HTERT RPE-1 (cell line): Measurements from ENCODE around the gene VEZT.
"Not testable (repeated sequence)": the region's sequence is repeated elsewhere in the genome, so short reads cannot be mapped to it uniquely, and the experiment has no call there.

Experiments used
- in situ Hi-C: fragments of 300-500 bp; cut with MboI; formaldehyde crosslinking; loops from 4 replicates; pipeline ENCODE4 v1.14.3; 2020; ENCODE audit warnings: low sequenced_read_pairs

Gene VEZT

DNA sequence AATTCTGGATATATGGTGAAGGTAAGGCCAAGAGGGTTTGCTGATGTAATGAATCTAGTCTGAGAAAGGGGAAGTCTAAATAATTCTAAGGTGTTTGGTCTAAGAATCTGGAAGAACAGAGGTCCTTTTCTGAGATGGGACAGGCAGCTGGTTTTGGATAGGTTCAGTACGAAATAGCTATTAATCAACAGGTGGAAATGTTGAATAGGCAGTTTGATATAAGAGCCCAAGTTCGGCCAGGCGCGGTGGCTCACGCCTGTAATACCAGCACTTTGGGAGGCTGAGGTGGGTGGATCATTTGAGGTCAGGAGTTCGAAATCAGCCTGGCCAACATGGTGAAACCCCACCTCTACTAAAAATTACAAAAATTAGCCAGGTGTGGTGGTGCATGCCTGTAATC lies 97.1 kb downstream of the VEZT start:
- in situ Hi-C loops, result not testable (repeated sequence)

GRCh38 chr12:95316798-95317197 lies 99.2 kb downstream of the VEZT start:
- in situ Hi-C loops, result no loop called here

- in situ Hi-C loops, result no loop called here
Measured at GRCh38 chr12:95318071-95318545, 100.5 kb downstream of the VEZT start.

GRCh38 chr12:95319694-95320331 lies 102.2 kb downstream of the VEZT start:
- in situ Hi-C loops, result no loop called here

DNA sequence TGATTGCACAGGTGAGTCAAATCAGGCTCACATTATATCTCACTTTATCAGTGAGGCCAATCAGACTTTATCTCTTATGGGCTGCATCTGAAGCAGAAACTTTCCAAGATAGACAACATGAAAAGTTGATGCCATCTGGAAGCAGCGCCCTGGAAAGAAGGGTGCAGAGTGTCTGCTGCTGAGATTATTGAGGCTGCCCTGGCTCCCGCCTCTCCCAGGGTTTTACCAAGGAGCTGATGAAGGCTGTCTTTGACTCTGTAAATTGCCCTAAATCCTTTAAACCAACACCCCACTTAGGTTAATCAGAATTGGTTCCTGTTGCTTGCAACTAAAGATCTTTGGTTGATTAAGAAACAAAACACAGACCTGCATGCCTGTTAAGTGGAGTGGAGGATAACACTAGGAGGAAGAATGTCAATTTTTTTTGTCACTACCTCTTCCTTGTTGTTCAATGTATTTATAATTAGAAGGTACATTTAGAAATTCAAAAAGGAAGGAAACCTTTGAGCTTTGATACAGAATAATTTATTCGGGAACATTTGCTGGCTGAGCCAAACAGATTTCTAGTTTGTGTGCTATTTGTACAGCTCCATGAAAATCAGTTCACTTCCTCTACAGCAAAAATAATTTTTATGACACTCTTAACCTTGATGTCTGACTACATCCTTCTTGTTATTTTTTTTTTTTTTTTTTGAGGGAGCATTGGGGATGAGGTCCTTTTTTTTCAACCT lies 104.1 kb downstream of the VEZT start:
- in situ Hi-C loops, result no loop called here

DNA sequence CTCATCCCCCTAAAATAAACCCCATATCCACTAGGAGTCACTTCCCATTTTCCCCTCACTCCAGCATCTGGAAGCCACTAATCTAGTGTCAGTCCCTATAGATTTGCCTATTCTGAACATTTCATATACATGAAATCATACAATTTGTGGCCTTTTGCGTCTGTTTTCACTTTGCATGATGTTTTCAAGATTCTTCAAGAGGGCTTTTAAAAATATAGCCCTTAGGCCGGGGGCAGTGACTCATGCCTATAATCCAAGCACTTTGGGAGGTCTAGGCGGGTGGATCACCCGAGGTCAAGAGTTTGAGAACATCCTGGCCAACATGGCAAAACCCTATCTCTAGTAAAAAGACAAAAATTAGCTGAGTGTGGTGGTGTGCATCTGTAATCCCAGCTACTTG lies 104.7 kb downstream of the VEZT start:
- in situ Hi-C loops, result no loop called here

DNA sequence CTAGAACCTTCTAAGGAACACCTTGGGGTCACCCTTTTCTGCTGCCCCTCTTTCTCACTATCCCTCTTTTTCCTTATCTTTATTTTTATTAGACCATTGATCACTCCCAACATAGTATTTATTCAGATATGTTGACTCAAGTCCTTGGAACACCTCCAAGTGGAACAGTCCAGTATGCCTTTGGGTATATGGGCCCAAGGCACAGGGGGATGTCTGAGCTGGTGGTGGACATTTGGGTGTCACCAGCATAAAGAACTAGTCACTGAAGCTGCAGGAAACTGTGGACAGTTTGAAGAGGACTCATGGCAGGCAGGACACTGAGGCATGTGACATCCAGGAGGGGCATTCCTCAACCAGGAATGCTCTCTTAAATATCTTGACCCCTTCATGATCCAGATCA lies 105.6 kb downstream of the VEZT start:
- in situ Hi-C loops, result no loop called here

DNA sequence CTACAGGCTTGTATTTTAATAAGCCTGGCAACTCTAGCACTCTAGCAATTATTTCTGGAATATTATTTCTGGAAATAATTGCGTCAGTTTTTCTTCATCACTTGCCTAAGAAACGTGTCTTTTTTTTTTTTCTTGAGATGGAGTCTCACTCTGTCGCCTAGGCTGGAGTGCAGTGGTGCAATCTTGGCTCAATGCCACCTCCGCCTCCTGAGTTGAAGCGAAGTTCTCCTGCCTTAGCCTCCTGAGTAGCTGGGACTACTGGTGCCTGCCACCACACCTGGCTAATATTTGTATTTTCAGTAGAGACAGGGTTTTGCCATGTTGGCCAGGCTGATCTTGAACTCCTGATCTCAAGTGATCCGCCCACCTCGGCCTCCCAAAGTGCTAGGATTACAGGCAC lies 106.6 kb downstream of the VEZT start:
- in situ Hi-C loops, result not testable (repeated sequence)

DNA sequence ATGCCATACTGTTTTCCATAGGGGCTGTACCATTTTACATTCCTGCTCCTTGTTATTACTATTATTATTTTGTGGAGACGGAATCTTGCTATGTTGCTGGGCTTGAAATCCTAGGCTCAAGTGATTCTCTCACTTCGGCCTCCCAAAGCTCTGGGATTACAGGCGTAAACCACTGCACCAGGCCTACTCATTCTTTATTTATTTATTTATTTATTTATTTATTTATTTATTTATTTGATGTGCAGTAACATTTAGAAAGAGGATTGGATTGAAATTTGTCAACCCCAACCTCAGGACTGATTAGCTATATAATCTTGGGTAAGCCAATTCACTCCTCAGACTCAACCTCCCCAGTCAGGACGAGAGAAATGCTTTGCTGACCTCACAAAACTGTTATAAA lies 107.9 kb downstream of the VEZT start:
- in situ Hi-C loops, result no loop called here

- in situ Hi-C loops, result no loop called here
Measured at GRCh38 chr12:95326445-95326844, 108.8 kb downstream of the VEZT start.

DNA sequence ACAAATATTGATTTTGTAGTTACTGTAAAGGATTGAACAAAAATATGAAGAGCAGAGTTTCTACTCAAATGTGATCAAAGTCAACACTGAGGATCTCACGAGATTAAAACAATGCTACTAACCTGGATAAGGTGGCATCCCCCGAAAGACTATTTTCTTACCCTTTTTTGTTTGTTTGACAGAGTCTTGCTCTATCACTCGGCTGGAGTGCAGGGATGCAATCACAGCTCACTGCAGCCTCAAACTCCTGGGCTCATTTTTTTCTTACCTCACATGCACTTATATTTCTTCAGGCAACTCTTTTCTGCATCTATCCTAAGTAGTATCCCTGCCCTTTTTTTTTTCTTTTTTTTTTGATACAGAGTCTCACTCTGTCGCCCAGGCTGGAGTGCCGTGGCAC lies 109.2 kb downstream of the VEZT start:
- in situ Hi-C loops, result no loop called here

DNA sequence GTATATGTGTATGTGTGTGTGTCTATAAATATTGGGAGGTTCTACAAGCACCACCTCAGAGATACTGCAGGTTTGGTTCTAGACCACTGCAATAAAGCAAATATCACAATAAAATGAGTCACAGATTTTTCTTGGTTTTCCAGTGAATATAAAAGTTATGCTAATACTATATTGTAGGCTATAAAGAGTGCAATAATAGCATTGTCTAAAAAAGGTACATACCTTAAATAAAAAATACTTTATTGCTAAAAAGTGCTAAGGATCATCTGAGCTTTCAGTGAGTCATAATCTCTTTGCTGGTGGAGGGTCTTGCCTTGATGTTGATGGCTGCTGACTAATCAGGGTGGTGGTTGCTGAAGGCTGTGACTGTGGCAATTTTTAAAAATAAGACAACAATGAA lies 111.1 kb downstream of the VEZT start:
- in situ Hi-C loops, result no loop called here

DNA sequence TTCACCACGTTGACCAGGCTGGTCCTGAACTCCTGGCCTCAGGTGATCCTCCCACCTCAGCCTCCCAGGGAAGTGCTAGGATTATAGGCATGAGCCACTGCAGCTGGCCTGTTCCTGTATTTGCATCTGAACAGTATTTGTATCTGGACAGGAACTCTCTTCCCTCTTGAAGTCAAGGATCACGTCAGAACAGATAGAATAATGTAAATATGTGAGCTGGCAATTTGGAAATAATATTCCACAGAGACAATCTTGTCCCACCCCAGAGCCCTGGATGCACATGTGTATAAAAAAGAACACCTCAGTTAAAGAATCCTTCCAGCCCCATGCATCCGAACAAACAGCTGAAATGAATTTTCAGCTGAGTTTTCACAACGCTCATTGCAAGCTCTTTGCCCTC lies 118.3 kb downstream of the VEZT start:
- in situ Hi-C loops, result no loop called here

GRCh38 chr12:95336387-95337067 lies 118.9 kb downstream of the VEZT start:
- in situ Hi-C loops, result no loop called here

DNA sequence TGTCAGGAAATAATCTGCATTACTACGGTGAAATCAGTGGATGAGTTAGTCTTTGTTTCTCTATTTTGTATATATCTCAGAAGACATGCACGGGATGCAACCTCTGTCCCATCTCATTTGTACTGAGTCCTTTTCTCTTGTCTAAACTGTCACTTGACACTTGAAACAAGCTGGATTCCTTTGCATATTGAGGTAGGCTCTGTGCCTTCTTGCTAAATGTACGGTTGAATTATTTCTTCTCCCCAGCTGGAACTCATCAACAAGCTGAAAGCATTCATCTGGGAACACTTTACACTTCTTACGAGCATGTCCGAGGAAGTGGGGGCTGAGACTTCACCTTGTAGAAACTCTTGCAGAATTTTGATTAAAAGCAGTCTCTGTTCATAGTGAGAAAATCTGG lies 119.5 kb downstream of the VEZT start:
- in situ Hi-C loops, result no loop called here

DNA sequence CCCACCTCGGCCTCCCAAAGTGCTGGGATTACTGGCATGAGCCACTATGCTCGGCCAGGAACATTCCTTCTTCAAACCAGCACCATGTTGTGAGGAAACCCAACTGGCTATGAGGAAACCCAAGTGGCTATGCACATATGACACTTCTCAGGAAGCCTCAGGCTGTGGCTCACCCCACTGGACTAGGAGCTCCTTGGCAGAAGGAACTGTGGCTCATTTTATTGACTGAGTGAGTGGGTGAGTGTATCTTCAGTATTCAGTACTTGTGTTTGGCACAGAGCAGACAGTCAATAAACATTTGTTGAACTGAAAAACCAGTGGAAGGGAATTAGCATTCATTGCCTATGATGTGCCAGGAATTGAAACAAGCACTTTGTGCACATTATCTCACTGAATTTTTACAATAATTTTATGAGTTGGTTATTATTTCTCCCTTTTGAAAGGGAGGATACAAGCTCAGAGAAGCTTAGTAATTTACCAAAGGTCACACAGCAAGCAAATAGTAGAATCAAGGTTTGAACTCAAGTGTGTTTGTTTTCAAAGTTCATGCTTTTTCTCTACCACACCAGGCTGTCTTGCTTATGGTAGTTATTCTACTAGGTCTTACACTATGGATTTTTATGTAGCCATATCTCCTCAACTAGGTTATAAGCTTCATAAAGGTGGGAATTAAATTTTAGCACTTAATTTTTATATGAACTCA lies 121.6 kb downstream of the VEZT start:
- in situ Hi-C loops, result no loop called here

DNA sequence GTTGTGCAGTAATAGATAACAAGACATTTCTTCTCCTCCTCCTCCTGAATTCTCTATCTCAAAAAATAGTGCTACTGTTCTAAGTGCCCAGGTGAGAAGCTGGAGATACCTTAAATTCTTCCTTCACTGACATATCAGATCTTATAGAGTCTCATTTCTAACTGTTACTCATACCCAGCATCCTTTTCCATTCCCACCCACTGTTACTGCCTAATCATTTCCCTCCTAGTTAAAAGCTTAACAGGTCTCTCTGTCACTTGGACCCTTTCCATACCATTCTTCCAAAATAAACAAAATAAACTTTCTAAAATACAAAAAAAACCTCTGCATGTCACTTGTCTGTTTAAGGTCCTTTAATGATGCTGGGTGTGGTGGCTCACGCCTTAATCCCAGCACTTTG lies 124.4 kb downstream of the VEZT start:
- in situ Hi-C loops, result no loop called here

DNA sequence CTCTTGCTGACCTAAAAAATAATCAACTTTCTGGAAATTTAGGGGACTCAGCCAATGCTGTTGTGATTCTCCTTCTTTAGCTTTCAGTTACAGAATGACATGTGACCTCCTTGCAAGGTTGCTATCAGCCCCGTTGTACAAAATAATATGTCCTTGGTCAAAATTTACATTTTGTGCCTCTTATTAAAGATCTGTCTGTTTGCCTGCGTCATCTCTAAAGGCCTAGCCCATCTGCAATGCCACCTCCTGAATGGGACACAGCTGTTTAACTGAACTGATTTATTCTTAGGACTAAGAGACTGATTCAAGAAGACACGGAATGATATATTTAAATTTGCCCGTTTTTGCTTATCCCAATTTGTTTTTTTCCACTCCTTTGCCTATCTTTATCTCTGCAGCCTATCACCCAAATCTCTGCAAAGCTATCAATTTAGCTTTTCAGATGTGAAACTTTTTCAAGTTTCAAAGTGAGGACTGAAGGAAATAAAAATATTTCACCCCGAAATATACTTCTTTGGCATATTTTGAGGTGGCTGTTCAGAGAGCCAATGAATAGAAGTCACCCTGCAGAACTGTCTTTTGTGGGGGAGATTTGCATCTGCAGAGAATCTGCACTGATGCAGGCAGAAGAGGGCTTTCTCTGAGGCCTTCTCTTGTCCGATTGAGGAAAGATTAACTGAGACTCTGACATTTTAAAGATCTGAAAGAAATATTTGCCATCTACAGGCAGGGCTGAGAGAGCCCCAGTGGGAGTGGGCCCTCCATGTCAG lies 126.0 kb downstream of the VEZT start:
- in situ Hi-C loops, result no loop called here

GRCh38 chr12:95349291-95349690 lies 131.7 kb downstream of the VEZT start:
- in situ Hi-C loops, result no loop called here

DNA sequence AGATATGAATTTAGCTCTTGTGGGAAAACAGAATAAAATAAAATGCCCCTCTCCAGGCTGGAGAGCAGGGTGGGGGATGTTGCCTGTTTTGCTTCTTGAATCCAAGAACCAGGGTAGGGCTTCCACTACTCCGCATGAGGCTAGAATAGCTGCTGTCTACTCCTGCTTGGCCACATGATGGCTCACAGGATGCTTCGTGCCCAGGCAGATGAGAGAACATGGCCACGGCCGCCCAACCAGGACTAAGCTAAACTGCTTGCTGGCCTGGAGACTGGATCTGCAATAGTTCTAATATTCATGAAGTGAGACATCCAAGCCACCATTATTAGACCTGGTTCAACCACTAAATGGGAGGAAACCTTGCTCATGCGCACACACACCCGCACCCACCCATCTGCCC lies 134.1 kb downstream of the VEZT start:
- in situ Hi-C loops, result no loop called here
